NCI-H446 treated with DMSO at 0.1 percent for 48 hours (cell line): ENCODE results near the gene NME7.

Experiments used
- DNase-seq: peaks from one replicate; lab custom pipeline; 2025; lab: John Stamatoyannopoulos, UW

NME7 gene

GRCh38 chr1:169106921-169107602, 260.5 kb downstream of the NME7 start:
- DNase-seq, result peak; percentile 13

DNA sequence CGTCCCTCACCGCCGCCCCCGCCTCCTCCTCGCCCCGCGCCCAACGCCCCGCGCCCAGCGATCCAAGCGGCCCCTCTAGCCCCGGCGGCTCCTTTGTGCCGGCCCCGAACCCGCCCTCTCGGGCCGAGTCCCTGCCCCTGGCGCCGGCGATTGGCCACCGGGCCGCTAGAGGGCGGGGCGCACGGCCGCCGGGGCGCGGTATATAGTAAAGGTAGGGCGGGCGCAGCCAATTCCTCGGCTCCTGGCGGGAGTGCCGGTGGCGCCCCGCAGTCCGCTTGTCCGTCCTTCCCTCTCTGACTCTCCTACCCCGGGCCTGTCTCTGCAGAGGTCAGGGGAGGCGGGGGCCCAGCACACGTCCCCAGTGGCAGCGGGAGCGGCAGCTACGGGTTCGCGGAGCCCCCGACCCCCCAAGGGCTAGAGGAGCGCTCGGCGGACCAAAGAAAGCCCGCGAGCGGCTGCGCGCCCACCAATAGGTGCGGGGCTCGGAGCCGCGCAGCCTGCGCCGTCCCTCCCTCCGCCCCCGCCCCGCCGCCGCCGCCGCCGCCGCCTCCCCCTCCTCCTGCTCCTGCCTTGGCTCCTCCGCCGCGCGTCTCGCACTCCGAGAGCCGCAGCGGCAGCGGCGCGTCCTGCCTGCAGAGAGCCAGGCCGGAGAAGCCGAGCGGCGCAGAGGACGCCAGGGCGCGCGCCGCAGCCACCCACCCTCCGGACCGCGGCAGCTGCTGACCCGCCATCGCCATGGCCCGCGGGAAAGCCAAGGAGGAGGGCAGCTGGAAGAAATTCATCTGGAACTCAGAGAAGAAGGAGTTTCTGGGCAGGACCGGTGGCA, 261.3 kb downstream of the NME7 start, which contains the start of gene ATP1B1:
TSS of gene ATP1B1 (plus strand) at position 596 of the 826 bp plus-strand sequence. CDS start at position 736, 140 bp downstream.
- DNase-seq, result peak; percentile 87

DNA sequence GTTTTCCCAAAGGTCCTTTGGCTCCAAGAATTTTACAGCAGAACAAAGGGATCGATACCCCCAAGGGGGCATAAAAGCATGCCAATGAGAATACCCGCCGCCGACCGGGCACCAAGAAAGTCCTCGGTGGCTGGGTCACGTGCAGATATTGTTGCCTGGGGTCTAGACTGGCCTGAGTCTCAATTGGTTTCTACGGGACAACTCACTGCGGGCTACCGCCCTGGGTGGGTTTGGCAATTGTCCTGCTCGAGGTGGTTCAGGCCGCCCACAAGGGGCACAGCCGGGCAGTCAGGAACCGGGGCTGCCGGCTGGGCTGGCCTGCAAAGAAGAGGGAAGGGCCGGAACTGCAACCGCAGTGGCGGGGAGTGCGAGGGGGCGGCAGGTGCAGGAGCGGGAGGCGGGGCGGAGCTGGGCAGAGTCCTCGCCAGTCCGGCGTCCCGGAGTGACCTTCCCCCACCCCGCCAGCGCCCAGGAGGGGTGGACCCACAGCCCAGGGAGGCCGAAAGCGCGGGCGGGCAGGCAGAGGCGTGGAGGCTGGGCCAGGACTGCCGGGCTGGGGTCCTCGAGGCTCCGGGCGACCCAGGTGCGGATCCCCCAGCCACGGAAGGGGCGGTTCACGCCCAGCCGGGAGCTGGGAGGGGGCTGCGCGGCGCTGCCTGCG, 262.0 kb downstream of the NME7 start:
- DNase-seq, result no peak

- no peak for DNase-seq
Measured at GRCh38 chr1:169105087-169105433, 262.5 kb downstream of the NME7 start.

DNA sequence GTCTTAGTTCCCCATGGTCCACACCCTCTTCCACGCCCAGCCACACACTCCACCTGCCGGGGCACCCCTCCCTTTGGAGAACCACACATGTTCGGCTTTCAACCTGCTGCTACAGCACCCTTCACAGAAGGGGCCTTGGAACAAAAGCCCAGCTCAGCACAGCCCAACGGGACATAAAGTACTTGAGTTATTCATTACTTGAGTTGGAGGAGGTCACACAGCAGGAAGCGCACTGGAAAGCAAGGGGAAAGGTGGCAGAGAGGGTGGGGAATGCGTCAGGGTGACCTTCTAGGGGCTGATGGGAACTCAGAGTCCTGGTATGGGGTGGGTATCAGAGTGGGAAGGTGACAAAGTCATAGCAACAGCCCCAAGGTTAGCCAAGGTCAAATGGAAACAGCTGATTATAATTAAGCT, 264.1 kb downstream of the NME7 start:
- no peak for DNase-seq

DNA sequence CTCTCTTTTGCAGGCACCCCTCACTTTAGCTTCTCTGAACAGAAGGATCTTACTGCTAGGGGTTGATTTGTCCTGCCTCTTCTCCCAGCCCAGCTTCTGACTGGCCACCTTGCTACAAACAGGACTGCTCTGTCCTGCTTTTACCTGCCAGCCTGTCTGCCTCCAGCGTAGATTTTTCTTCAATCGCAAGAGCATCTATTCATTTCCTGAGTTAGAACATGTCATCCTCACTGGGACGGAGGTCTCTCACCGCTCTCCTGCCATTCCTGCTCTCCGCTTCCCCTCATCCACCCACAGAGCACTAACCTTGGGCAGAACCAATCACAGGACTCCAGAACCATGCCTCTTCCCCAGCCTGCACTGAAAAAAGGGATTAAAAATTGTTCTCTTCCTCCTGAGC, 264.6 kb downstream of the NME7 start:
- DNase-seq, result no peak

DNA sequence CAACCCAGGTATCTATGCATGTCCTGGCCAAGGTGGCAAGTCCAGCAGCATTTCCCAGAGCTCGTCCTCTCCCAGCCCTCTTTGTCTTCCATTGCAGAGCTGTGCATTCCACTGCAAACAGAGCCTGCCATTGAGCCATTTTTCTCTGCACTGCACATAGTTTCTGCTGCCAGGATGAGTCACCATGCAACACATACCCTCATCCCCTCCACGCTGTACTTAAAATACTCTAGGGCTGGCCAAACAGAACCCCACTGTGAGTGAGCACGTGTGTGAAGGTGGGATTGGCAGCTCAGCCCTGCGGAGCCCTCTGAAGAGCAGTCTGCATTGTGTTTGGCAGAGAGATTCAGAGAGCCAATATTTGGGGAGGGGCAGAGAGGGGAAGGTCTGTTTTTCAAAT, 265.0 kb downstream of the NME7 start:
- peak; percentile 64 for DNase-seq

DNA sequence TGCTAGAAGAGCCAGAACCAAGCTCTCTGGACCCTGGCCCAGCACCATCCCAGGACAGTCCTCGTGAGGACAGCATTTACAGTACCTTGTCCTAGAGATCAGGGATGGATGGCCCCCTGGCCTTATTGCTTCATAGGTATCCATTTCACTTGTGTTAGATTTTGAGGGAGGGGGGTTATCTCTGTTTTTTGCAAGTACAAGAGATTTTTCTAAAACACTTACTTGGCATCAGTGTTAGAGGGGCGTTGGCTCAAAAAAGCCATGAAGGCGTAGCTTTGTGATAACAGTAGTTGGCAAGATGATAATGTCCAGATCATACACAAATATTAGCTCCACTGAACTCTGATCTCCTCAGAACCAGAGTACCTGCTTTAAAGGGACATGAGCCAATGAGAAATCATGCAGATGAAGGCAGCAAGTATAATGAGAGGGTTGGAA, 266.9 kb downstream of the NME7 start:
- DNase-seq, result no peak

- no peak for DNase-seq
Measured at GRCh38 chr1:169100208-169100607, 267.4 kb downstream of the NME7 start.

DNA sequence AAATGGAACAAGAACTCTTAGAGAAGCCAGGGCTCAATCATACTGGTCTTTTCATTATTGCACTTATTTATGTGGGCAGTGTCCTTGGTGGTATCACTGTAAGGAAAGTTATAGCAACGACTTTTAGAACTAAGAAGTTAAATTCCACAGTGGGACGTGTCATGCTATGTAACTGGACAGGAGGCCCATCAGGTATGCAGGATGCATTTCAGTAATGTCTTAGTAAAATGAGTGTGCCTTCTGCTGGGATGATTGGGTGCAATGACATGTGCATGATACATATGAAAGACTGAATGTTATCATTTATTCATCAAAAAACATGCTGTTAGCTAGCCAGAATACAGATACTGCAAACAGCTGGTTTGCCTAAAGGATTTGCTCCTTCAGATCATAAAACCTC, 268.0 kb downstream of the NME7 start:
- DNase-seq, result no peak

DNA sequence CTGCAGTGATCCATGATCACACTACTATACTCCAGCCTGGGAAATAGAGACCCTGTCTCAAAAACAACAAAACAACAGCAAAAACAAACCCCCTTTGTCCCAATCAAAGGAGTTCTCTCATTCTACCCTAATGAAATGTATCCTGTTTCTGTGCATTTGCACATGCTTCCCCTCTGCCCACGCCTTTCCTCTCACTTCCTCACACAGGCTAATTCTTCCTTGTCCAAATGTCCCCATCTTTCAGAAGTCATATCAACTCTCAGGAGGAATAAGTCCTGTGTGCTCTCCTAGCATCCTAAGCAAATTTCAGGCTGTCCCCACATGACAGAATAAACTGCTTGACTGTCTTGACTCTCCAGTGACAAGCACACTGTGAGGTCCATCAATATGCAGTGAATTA, 269.2 kb downstream of the NME7 start:
- no peak for DNase-seq

GRCh38 chr1:169094897-169095569, 272.6 kb downstream of the NME7 start:
- no peak for DNase-seq

DNA sequence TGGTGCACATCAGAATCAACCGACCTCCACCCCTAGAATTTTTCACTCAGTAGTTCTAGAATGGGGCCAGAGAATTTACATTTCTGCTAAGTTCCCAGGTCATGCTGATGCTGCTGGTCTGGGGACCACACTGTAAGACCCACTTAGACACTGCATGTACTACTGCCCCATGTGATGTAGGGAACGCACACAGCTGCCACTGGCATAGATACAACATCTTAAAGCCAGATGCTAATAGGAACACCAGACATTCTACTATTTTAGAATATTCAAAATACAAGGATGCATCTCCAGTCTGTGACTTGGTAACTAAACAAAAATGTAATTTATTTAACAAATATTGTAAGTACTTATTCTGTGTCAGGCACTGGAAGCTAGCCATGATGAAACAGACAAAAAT, 275.2 kb downstream of the NME7 start:
- DNase-seq, result no peak

DNA sequence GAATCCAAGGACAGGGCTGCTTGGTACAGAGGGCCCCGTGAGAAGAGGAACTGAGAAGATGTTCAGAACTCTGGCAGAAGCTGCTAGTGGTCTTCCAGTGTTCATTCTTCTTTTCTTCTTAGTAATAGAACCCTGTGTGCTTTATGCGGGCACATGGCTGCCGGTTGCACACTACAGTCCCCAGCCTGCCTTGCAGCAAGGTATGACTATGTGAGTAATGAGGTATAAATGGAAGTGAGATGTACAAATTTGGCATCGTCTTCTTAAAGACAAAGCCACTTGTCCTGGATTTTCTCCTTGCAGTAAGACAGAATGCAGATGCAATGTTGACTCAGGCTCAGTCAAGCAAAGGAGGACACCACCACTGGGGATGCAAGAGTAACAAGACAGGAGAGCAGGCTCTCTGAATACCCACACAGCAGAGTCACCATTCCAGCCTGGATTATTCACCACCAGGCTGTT, 276.1 kb downstream of the NME7 start:
- DNase-seq, result no peak

- DNase-seq, result no peak
Measured at GRCh38 chr1:169090900-169091311, 276.7 kb downstream of the NME7 start.

DNA sequence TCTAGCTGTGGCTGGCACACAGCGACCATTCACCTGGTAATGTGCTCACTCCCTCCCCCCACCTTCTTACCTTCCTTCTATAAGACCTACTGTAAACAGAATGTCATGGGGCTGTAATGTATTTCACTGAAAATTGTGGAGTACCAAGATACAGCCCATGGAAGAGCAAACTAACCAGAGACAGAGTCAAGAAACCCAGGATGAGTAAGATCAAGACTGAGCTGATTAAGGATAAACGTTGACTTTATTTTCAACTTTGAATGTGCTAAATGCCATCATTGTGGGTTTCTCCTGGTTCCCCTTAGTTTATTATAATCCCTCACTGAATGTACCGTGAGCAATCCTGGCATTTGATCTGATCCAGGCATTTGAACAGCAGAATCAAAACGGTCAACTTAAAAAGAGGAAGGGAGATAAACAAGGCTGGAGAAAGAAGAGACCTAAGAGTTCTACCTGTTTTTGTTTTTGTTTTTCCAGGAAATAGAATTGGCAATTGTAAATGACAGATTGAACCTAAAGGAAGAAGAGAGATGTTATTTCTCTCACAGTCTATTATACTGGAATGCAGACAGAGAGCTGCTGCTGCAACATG, 277.2 kb downstream of the NME7 start:
- DNase-seq, result no peak

GRCh38 chr1:169089776-169090175, 277.8 kb downstream of the NME7 start:
- DNase-seq, result no peak

- DNase-seq, result no peak
Measured at GRCh38 chr1:169087876-169088275, 279.7 kb downstream of the NME7 start.

DNA sequence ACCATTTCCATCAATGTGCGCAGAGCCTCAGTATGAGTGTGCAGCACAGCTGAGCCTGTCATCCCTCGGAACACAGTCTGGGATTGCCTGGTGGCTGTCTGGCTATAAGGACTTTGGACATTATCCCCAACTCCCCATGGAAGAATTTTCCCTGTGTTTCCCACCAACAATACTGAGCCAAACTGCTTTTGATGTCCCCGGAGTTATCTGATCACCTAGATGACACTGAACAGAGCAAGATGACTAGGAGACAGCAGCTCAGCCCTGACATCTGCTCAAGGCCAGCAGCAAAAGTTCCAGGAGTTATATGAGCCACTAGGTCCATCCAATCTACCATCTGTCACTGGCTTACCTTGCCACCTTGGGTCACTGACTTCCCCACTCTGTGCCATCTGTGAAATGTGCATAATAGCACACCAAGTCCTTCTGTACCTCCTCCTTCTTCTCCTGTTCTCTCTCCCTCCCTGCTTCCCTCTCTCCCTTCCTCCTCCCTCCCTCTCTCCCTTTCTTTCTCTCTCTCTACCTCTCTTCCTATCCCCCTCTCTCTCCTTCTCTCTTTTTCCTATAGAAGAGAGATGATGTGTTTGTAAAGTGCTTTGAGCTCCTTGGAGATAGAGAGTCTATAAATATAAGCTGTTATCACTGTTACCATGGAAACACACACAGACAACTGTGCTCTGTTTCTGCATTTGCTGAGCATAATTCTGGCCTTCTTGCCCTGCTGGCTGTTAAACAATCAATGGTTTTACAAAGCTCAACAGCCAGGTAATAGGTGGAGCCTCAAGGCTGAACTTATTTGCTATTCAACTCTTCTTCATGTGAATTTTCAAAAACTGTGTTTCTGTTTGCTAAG, 280.8 kb downstream of the NME7 start:
- DNase-seq, result no peak

GRCh38 chr1:169085911-169086310, 281.7 kb downstream of the NME7 start:
- no peak for DNase-seq
